Prostate gland (tissue), 2 donors: Measurements from ENCODE around the gene PNPLA7.

Experiments
- CTCF ChIP-seq, 4 experiments: fragments of 200-600 bp in 2 of 4; fragments of 450-650 bp in 2 of 4; sonication (generic) in 2 of 4; IDR thresholded peaks; 1 replicate in 3 of 4; 2 replicates in 1 of 4; pipeline ENCODE4 v1.5.1; 2016 to 2019; ENCODE audit warnings: antibody characterized with exemption in 4 of 4, mild to moderate bottlenecking in 2 of 4, moderate library complexity in 2 of 4
- POLR2A ChIP-seq: fragments of 450-650 bp; IDR thresholded peaks from one replicate; pipeline ENCODE4 v1.6.1; 2016; ENCODE audit warnings: antibody characterized with exemption, mild to moderate bottlenecking
- POLR2AphosphoS5 ChIP-seq: sonication (generic); formaldehyde crosslinking; IDR thresholded peaks from one replicate; pipeline ENCODE4 v1.6.1; 2017; ENCODE audit warnings: antibody characterized with exemption

DNA sequence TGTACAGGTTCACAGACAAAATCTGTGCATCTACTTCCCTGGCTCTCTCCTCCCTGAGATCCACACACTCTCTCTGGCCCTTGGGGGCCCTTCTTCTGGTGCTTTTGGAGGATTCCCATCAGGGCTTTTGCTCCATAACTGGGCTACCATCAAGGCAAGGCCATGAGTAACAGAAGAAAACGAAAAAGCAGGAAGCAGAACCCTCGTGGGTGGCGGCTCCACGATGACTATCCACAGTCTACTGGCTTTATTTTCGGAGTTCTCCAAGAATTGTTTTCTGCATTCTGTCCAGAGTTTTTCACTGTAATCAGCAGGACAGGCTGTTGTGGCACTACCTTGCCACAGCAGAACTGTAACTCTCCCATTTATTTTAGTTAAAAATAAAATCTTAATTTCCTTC, 19.9 kb downstream of the PNPLA7 start:
- TF ChIP-seq CTCF (IDR thresholded peaks at IDR 0.05): no peak
- TF ChIP-seq POLR2A: no peak
- no peak for TF ChIP-seq POLR2AphosphoS5
